Testis (tissue), 3 donors: ENCODE measurements around the gene RASAL2. TPM values are rescaled to one million over a fixed set of nuclear protein-coding genes. Genes with fewer than 3 reads are reported as not detected.
"Not testable (repeated sequence)": the region's sequence is repeated elsewhere in the genome, so short reads cannot be mapped to it uniquely, and the experiment has no call there.

Experiments
- DNase-seq: peaks from one replicate; pipeline ENCODE4 v3.0.0-alpha.2; 2019
- H3K27ac ChIP-seq, 2 donors: fragments of 200-600 bp; sonication (generic); one replicate each; pipeline ENCODE4 v1.5.1; 2019
- H3K27me3 ChIP-seq: fragments of 200-600 bp; sonication (generic); one replicate; pipeline ENCODE4 v1.5.1; 2019
- H3K36me3 ChIP-seq: fragments of 200-600 bp; sonication (generic); one replicate; pipeline ENCODE4 v1.5.1; 2017; ENCODE audit warnings: low read depth; ENCODE audit errors: missing control alignments
- H3K4me1 ChIP-seq: fragments of 200-600 bp; sonication (generic); one replicate; pipeline ENCODE4 v1.5.1; 2019
- H3K4me3 ChIP-seq, 2 donors: fragments of 200-600 bp; sonication (generic); one replicate each; pipeline ENCODE4 v1.5.1; 2017 to 2019
- H3K9me3 ChIP-seq: fragments of 200-600 bp; sonication (generic); one replicate; pipeline ENCODE4 v1.5.1; 2017
- POLR2A ChIP-seq: fragments of 450-650 bp; IDR thresholded peaks from one replicate; pipeline ENCODE4 v1.6.1; 2017; ENCODE audit warnings: antibody characterized with exemption, mild to moderate bottlenecking, moderate library complexity
- WGBS, 2 donors: methylation state at CpG; one replicate each; pipeline ENCODE4 v1.1.5; 2018; 5-methylcytosine and 5-hydroxymethylcytosine counted together
- intact Hi-C: fragments of 100-400 bp; cut with DNase I; formaldehyde crosslinking; loops from one replicate; pipeline ENCODE4 v1.15.1; 2023; ENCODE audit warnings: low total_unique reads
- polyA plus RNA-seq: library from polyadenylated mRNA; stranded (reverse); fragments of 350-450 nt; fragmentation: Illumina TruSeq; extraction: RNeasy Lipid Tissue Mini Kit (QIAGEN cat#74804); gene quantifications from one replicate; pipeline ENCODE4 v1.2.3, GENCODE V29; 2014; ENCODE audit warnings: low read depth, low replicate concordance; ENCODE audit not compliant: insufficient read depth
- total RNA-seq, 2 donors: library from RNA; depleted of rRNA; stranded (reverse); fragments of >200 nt; gene quantifications; one replicate each; pipeline ENCODE4 v1.2.3, GENCODE V29; 2016
- TF ChIP-seq, protein P1 (sequence below), 3 experiments: fragments of 450-650 bp in 2 of 3; fragments of 200-600 bp in 1 of 3; sonication (generic) in 1 of 3; IDR thresholded peaks; one replicate each; pipeline ENCODE4 v1.5.1; 2016 to 2019; ENCODE audit warnings: antibody characterized with exemption in 3 of 3, mild to moderate bottlenecking in 2 of 3, moderate library complexity in 1 of 3

Gene RASAL2
- total and polyA plus RNA-seq, 3 donors from 2014 or later: 25.9 to 41.7 (median 39.6) TPM

DNA sequence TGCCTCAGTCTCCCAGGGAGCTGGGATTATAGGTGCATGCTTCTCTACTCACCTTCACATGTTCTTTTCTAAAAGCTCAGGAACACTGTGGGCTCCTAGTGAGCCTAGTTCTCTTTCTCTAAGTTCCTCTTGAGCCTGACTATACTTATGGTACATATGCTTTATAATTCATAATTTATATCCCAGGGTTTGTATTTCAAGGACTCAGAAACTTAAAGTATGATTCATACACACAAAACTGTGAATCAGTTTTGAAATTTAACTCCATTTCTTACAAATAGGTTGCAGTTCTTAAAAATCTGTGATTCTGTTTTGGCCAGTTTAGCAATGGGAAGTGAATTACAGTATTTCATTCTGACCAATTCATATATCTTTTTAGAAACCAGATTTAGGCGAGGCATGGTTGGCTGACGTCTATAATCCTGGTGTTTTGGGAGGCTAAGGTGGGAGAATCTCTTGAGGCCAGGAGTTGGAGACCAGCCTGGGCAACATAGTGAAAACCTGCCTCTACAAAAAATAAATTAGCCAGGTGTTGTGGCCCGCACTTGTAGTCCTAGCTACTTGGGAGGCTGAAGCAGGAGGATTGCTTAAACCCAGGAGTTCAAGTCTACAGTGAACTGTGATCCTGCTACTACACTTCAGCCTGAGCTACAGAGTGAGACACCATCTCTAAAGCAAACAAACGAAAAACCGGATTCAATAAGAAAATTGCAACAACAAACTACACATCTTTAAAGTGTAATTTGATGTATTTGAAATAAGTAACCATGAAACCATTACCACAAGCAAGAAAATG is 15.6 kb downstream of the RASAL2 start:
- WGBS, 2 donors: 91 to 92% methylated on average over 5 of the region's 5 CpGs
- no peak for TF ChIP-seq POLR2A
- TF ChIP-seq, protein P1, sequence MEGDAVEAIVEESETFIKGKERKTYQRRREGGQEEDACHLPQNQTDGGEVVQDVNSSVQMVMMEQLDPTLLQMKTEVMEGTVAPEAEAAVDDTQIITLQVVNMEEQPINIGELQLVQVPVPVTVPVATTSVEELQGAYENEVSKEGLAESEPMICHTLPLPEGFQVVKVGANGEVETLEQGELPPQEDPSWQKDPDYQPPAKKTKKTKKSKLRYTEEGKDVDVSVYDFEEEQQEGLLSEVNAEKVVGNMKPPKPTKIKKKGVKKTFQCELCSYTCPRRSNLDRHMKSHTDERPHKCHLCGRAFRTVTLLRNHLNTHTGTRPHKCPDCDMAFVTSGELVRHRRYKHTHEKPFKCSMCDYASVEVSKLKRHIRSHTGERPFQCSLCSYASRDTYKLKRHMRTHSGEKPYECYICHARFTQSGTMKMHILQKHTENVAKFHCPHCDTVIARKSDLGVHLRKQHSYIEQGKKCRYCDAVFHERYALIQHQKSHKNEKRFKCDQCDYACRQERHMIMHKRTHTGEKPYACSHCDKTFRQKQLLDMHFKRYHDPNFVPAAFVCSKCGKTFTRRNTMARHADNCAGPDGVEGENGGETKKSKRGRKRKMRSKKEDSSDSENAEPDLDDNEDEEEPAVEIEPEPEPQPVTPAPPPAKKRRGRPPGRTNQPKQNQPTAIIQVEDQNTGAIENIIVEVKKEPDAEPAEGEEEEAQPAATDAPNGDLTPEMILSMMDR (IDR thresholded peaks at IDR 0.05): no peak
- intact Hi-C loops: no loop called here

DNA sequence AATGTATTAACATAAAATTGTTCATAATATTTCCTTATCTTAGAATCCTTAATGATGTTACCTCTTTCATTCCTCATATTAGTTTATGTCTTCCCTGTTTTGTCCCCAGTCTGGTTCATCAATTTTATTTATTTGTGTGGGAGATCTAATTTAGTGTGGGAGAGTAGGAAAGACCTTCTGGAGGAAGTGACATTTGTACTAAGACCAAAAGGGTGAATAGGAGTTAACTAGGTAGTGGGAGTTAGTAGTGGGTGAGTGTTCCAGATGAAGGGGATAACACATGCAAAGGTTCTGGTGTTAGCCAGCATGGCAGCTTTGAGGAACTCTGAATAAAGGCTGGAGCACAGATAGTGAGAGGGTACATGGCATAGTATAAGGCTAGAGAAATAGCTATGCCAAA is 21.4 kb downstream of the RASAL2 start:
- H3K36me3 ChIP-seq: no peaks in the 10 kb centered on the region
- H3K9me3 ChIP-seq: no peaks in the 10 kb centered on the region
- H3K4me1 ChIP-seq: no peaks in the 10 kb centered on the region
- H3K27me3 ChIP-seq: no peaks in the 10 kb centered on the region
- no peak for DNase-seq
- H3K4me3 ChIP-seq: no peak overlapping the region
- TF ChIP-seq, protein P1 (IDR thresholded peaks at IDR 0.05): no peak
- no peak for TF ChIP-seq POLR2A
- intact Hi-C loops: no loop called here
- no peak overlapping the region for H3K27ac ChIP-seq

More for the DNA sequence above, 15.6 kb downstream of the RASAL2 start:
- Histone ChIP-seq H3K9me3 (no peaks in the 10 kb centered on the region), H3K27ac (no peak overlapping the region), H3K27me3 (no peaks in the 10 kb centered on the region), H3K4me1 (no peaks in the 10 kb centered on the region), H3K4me3 (no peak overlapping the region), H3K36me3 (no peaks in the 10 kb centered on the region)
- no peak for DNase-seq

DNA sequence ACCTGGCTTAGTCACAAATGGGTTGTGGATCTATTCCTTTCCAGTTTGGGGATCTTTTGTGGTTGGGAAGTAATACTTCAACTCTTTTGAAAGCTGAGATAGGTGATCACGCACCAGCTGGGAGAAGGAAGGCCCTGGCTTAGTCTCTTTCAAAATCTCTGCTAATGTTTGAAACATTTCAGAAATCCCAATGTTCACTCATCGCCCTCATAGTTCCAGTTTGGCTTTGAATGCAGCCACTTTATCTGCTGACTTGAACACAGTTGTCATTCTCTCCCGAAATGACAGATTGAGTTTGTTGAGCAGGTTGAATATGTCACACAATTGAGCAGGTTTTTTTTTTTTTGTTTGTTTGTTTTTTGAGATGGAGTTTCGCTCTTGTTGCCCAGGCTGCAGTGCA is 24.6 kb downstream of the RASAL2 start:
- Histone ChIP-seq H3K9me3 (no peaks in the 10 kb centered on the region), H3K4me1 (no peaks in the 10 kb centered on the region), H3K27ac (no peak overlapping the region), H3K4me3 (no peak overlapping the region), H3K27me3 (no peaks in the 10 kb centered on the region), H3K36me3 (no peaks in the 10 kb centered on the region)
- WGBS, 2 donors: 92 to 97% methylated on average over 4 of the region's 4 CpGs
- intact Hi-C loops: no loop called here
- TF ChIP-seq POLR2A: no peak
- TF ChIP-seq, protein P1 (IDR thresholded peaks at IDR 0.05): no peak
- no peak for DNase-seq

DNA sequence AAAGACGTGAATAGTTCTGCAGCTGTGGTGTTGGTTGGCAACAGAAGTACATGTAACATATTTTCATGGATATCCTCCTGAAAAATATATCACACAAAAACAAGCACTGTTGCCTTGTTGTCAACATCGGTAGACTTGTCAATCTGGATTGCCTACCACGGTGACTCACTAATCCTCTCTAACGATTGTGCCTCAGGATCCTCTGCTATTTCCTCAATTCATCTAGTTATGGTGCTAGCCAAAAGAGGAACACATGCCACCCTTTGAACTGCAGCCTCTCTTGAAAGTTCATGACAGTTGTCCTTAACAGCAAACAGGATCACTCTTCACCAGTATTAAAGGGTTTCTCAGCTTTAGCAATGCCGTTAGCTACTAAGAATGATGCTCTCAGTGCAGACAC is 25.7 kb downstream of the RASAL2 start:
- TF ChIP-seq, protein P1 (IDR thresholded peaks at IDR 0.05): no peak
- TF ChIP-seq POLR2A: no peak
- H3K4me3 ChIP-seq: no peak overlapping the region
- no peak for DNase-seq
- H3K9me3 ChIP-seq: no peaks in the 10 kb centered on the region
- no peaks in the 10 kb centered on the region for H3K36me3 ChIP-seq
- H3K27me3 ChIP-seq: no peaks in the 10 kb centered on the region
- no peak overlapping the region for H3K27ac ChIP-seq
- intact Hi-C loops: no loop called here
- no peaks in the 10 kb centered on the region for H3K4me1 ChIP-seq
- WGBS, 2 donors: 81 to 94% methylated on average over 5 of the region's 5 CpGs

DNA sequence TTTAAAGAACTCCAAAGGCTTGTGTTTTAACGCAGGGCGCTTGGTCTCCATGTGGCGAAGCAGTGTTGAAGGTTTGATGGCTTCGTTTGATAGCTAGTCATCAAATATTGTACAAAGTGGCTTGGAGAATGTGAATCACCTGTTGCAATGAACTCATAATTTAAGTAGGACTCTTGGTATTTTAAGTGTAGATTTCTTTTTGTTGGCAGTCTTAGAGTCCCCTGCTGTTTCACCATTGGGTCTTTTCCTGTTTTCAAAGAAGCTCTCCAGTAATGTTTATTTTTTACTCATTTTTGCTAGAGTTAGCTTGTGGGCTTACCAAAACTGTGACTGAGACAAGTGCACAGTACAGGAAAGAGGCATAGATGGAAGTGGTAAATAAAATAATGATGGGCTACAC is 26.2 kb downstream of the RASAL2 start:
- 99% methylated on average over 4 of the region's 4 CpGs for WGBS, 2 donors
- TF ChIP-seq, protein P1 (IDR thresholded peaks at IDR 0.05): no peak
- TF ChIP-seq POLR2A: no peak
- intact Hi-C loops: no loop called here

DNA sequence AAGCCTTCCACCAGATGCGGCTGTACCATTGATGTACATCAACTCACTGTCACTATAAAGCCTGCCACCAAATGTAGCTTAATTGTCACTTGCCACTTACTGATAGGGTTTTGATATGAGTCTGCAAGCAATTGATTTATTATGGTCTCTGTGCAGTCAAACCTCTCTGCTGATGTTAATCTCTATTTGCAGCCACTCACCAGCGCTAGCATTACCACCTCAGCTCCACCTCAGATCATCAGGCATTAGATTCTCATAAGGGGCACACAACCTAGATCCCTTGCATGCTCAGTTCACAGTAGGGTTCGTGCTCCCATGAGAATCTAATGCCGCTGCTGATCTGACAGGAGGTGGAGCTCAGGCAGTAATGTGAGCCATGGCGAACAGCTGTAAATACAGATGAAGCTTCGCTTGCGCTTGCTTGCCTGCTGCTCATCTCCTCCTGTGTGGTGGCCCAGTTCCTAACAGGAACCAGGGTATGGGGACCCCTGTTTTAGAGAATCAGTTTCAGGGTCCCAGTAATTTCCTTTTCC is 26.7 kb downstream of the RASAL2 start:
- intact Hi-C loops: not testable (repeated sequence)

More for the DNA sequence above, 26.2 kb downstream of the RASAL2 start:
- DNase-seq: no peak
- Histone ChIP-seq H3K4me3 (no peak overlapping the region), H3K4me1 (no peaks in the 10 kb centered on the region), H3K27ac (no peak overlapping the region), H3K36me3 (no peaks in the 10 kb centered on the region), H3K27me3 (no peaks in the 10 kb centered on the region), H3K9me3 (no peaks in the 10 kb centered on the region)

More for the DNA sequence above, 26.7 kb downstream of the RASAL2 start:
- H3K27me3 ChIP-seq, H3K27ac ChIP-seq, DNase-seq, H3K36me3 ChIP-seq, H3K4me3 ChIP-seq, H3K9me3 ChIP-seq, H3K4me1 ChIP-seq: not testable (repeated sequence)
- 94 to 95% methylated on average over 7 of the region's 7 CpGs for WGBS, 2 donors
